Neural progenitor cell (in vitro differentiated cells): ENCODE data around the gene ZGPAT. TPM values are rescaled to one million over a fixed set of nuclear protein-coding genes. Genes with fewer than 3 reads are reported as not detected.

Experiments
- DNase-seq: peaks from one replicate; pipeline ENCODE4 v3.0.0-alpha.2; 2016; ENCODE audit warnings: low spot score
- H2AFZ ChIP-seq: fragments of 200-600 bp; sonication (generic); replicated peaks from 2 replicates; pipeline ENCODE4 v1.6.1; 2016; ENCODE audit warnings: antibody characterized with exemption
- H3F3A ChIP-seq: fragments of 200-600 bp; sonication (generic); 2 replicates; pipeline ENCODE4 v1.6.1; 2016; ENCODE audit warnings: antibody characterized with exemption, low read depth
- H3K27ac ChIP-seq: fragments of 200-600 bp; sonication (generic); 2 replicates; pipeline ENCODE4 v1.5.1; 2016; ENCODE audit warnings: mild to moderate bottlenecking
- H3K27me3 ChIP-seq: fragments of 200-600 bp; sonication (generic); 2 replicates; pipeline ENCODE4 v1.6.1; 2016; ENCODE audit warnings: mild to moderate bottlenecking, moderate library complexity
- H3K36me3 ChIP-seq: fragments of 200-600 bp; sonication (generic); 2 replicates; pipeline ENCODE4 v1.5.1; 2016
- H3K4me1 ChIP-seq: fragments of 200-600 bp; sonication (generic); 2 replicates; pipeline ENCODE4 v1.6.1; 2016; ENCODE audit warnings: mixed run types
- H3K4me2 ChIP-seq: fragments of 200-600 bp; sonication (generic); 2 replicates; pipeline ENCODE4 v1.6.1; 2016
- H3K4me3 ChIP-seq: fragments of 200-600 bp; sonication (generic); 2 replicates; pipeline ENCODE4 v1.5.1; 2016
- H3K79me2 ChIP-seq: fragments of 200-600 bp; sonication (generic); 2 replicates; pipeline ENCODE4 v1.6.1; 2016; ENCODE audit warnings: low read depth
- H3K9ac ChIP-seq: fragments of 200-600 bp; sonication (generic); 2 replicates; pipeline ENCODE4 v1.6.1; 2016
- H3K9me3 ChIP-seq: fragments of 200-600 bp; sonication (generic); 2 replicates; pipeline ENCODE4 v1.5.1; 2016; ENCODE audit warnings: low read depth
- H4K20me1 ChIP-seq: fragments of 200-600 bp; sonication (generic); 2 replicates; pipeline ENCODE4 v1.6.1; 2016; ENCODE audit warnings: low read depth
- H3K27ac Mint-ChIP-seq: 3 replicates; pipeline ENCODE4 v1.8.0; 2021; ENCODE audit warnings: mixed read lengths
- H3K27me3 Mint-ChIP-seq: 2 replicates; pipeline ENCODE4 v1.8.0; 2022; ENCODE audit warnings: low read depth, mild to moderate bottlenecking, inconsistent platforms, moderate library complexity, mixed read lengths; ENCODE audit not compliant: insufficient read depth
- H3K36me3 Mint-ChIP-seq: 3 replicates; pipeline ENCODE4 v1.8.0; 2021; ENCODE audit warnings: mixed read lengths
- H3K4me1 Mint-ChIP-seq: 3 replicates; pipeline ENCODE4 v1.8.0; 2021; ENCODE audit warnings: mixed read lengths
- H3K4me3 Mint-ChIP-seq: 3 replicates; pipeline ENCODE4 v1.8.0; 2021; ENCODE audit warnings: mild to moderate bottlenecking, moderate library complexity, mixed read lengths
- H3K9me3 Mint-ChIP-seq: 3 replicates; pipeline ENCODE4 v1.8.0; 2020; ENCODE audit warnings: mixed read lengths
- EZH2 ChIP-seq: fragments of 200-600 bp; sonication (generic); IDR thresholded peaks from 2 replicates; pipeline ENCODE4 v1.6.1; 2017; ENCODE audit warnings: antibody characterized with exemption, mild to moderate bottlenecking, moderate library complexity
- EZH2phosphoT487 ChIP-seq: fragments of 200-600 bp; sonication (generic); IDR thresholded peaks from 2 replicates; pipeline ENCODE4 v1.6.1; 2017; ENCODE audit warnings: antibody characterized with exemption
- total RNA-seq: library from RNA; depleted of rRNA; stranded (reverse); fragments of >200 nt; gene quantifications from 2 replicates; pipeline ENCODE4 v1.2.3, GENCODE V29; 2015; ENCODE audit warnings: low replicate concordance
- TF ChIP-seq, protein P1 (sequence below): fragments of 200-600 bp; sonication (generic); IDR thresholded peaks from 2 replicates; pipeline ENCODE4 v1.5.1; 2017; ENCODE audit warnings: antibody characterized with exemption, mild to moderate bottlenecking

The ZGPAT gene
- total RNA-seq, 1 donor from 2014 or later = 8.2 TPM

- H3K4me2 ChIP-seq = peak overlapping the region; percentile 77
- H4K20me1 ChIP-seq = peaks cover 52% of the 10 kb centered on the region
- peak; percentile 54 for DNase-seq
- H3F3A ChIP-seq = peaks cover 34% of the 10 kb centered on the region
- Mint-ChIP-seq H3K9me3 (no peaks in the 10 kb centered on the region), H3K36me3 (no peaks in the 10 kb centered on the region), H3K4me1 (no peaks in the 10 kb centered on the region), H3K27me3 (peaks cover 2% of the 10 kb centered on the region), H3K4me3 (peak overlapping the region; percentile 13), H3K27ac (no peak overlapping the region)
- TF ChIP-seq EZH2 (no peak), EZH2phosphoT487 (no peak)
- TF ChIP-seq, protein P1, sequence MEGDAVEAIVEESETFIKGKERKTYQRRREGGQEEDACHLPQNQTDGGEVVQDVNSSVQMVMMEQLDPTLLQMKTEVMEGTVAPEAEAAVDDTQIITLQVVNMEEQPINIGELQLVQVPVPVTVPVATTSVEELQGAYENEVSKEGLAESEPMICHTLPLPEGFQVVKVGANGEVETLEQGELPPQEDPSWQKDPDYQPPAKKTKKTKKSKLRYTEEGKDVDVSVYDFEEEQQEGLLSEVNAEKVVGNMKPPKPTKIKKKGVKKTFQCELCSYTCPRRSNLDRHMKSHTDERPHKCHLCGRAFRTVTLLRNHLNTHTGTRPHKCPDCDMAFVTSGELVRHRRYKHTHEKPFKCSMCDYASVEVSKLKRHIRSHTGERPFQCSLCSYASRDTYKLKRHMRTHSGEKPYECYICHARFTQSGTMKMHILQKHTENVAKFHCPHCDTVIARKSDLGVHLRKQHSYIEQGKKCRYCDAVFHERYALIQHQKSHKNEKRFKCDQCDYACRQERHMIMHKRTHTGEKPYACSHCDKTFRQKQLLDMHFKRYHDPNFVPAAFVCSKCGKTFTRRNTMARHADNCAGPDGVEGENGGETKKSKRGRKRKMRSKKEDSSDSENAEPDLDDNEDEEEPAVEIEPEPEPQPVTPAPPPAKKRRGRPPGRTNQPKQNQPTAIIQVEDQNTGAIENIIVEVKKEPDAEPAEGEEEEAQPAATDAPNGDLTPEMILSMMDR = no peak
- H3K9me3 ChIP-seq = no peaks in the 10 kb centered on the region
- H3K4me3 ChIP-seq = peak overlapping the region; percentile 55
- no peak overlapping the region for H3K9ac ChIP-seq
- H2AFZ ChIP-seq = no peak overlapping the region
- H3K27ac ChIP-seq = no peak overlapping the region
- no peaks in the 10 kb centered on the region for H3K36me3 ChIP-seq
- H3K4me1 ChIP-seq = peaks cover 33% of the 10 kb centered on the region
- H3K79me2 ChIP-seq = peaks cover 8% of the 10 kb centered on the region
- peaks cover 24% of the 10 kb centered on the region for H3K27me3 ChIP-seq
Observed at GRCh38 chr20:63737945-63738686, 30.3 kb downstream of the ZGPAT start.

- peak overlapping the region; percentile 35 for H3K4me3 Mint-ChIP-seq
- H3K36me3 Mint-ChIP-seq = no peaks in the 10 kb centered on the region
- Histone ChIP-seq H2AFZ (no peak overlapping the region), H3K79me2 (peaks cover 8% of the 10 kb centered on the region), H3K27ac (no peak overlapping the region), H3K27me3 (peaks cover 24% of the 10 kb centered on the region), H3K4me3 (peak overlapping the region; percentile 55), H3K36me3 (no peaks in the 10 kb centered on the region), H3F3A (peaks cover 40% of the 10 kb centered on the region), H3K9ac (no peak overlapping the region), H4K20me1 (peaks cover 52% of the 10 kb centered on the region), H3K4me1 (peaks cover 33% of the 10 kb centered on the region), H3K9me3 (no peaks in the 10 kb centered on the region), H3K4me2 (peak overlapping the region; percentile 77)
- no peaks in the 10 kb centered on the region for H3K9me3 Mint-ChIP-seq
- no peaks in the 10 kb centered on the region for H3K4me1 Mint-ChIP-seq
- TF ChIP-seq EZH2phosphoT487 (no peak), EZH2 (no peak)
- TF ChIP-seq, protein P1 = no peak
- DNase-seq = peak; percentile 90
- H3K27ac Mint-ChIP-seq = no peak overlapping the region
- peaks cover 4% of the 10 kb centered on the region for H3K27me3 Mint-ChIP-seq
Observed at GRCh38 chr20:63738687-63739129, 30.9 kb downstream of the ZGPAT start.

GRCh38 chr20:63739130-63740069, 31.6 kb downstream of the ZGPAT start, which contains the start of gene SLC2A4RG:
TSS of gene SLC2A4RG (plus strand) at chr20:63739776. CDS start at chr20:63739913, 137 bp downstream.
- peaks cover 4% of the 10 kb centered on the region for H3K27me3 Mint-ChIP-seq
- Histone ChIP-seq H3K4me1 (peaks cover 33% of the 10 kb centered on the region), H3K4me2 (peak within 1 kb of the TSS; percentile 91), H4K20me1 (peaks cover 52% of the 10 kb centered on the region), H3K9me3 (no peaks in the 10 kb centered on the region), H3F3A (peaks cover 45% of the 10 kb centered on the region), H3K4me3 (peak within 1 kb of the TSS; percentile 90), H3K27me3 (peaks cover 24% of the 10 kb centered on the region), H3K79me2 (peaks cover 8% of the 10 kb centered on the region), H3K27ac (peak within 1 kb of the TSS; percentile 24), H3K36me3 (no peaks in the 10 kb centered on the region), H2AFZ (no peak within 1 kb of the TSS), H3K9ac (peak within 1 kb of the TSS; percentile 57)
- DNase-seq = peak; percentile 96
- no peaks in the 10 kb centered on the region for H3K36me3 Mint-ChIP-seq
- peak within 1 kb of the TSS; percentile 84 for H3K4me3 Mint-ChIP-seq
- no peaks in the 10 kb centered on the region for H3K4me1 Mint-ChIP-seq
- no peaks in the 10 kb centered on the region for H3K9me3 Mint-ChIP-seq
- no peak within 1 kb of the TSS for H3K27ac Mint-ChIP-seq
- no peak for TF ChIP-seq EZH2
- TF ChIP-seq, protein P1 = no peak
- no peak for TF ChIP-seq EZH2phosphoT487
